K562 (cell line): Measurements from ENCODE around the gene KYAT1. TPM values are rescaled to one million over a fixed set of nuclear protein-coding genes. Genes with fewer than 3 reads are reported as not detected.

Source experiments
- BRCA1 ChIP-seq, 2 experiments: fragments of 450-650 bp in 1 of 2; sonication (generic) in 1 of 2; formaldehyde crosslinking in 1 of 2; IDR thresholded peaks; 2 replicates each; pipeline versions ENCODE4 v1.5.0 to v1.6.1; 2017 to 2020; ENCODE audit warnings: mild to moderate bottlenecking in 1 of 2, missing genetic modification reagents in 1 of 2
- CHAMP1 ChIP-seq: fragments of 450-650 bp; IDR thresholded peaks from 2 replicates; pipeline ENCODE4 v1.6.1; 2016; ENCODE audit warnings: mild to moderate bottlenecking
- CSDE1 ChIP-seq, 2 experiments: fragments of 450-650 bp; IDR thresholded peaks; 2 replicates each; pipeline ENCODE4 v1.6.1; 2016; ENCODE audit warnings: mild to moderate bottlenecking in 1 of 2
- ETV6 ChIP-seq, 3 experiments: fragments of 150-350 bp in 1 of 3; sonication (generic) in 1 of 3; formaldehyde crosslinking in 1 of 3; IDR thresholded peaks; 2 replicates each; pipeline versions ENCODE4 v1.6.1 to v1.8.0; 2014 to 2022; ENCODE audit warnings: borderline replicate concordance in 2 of 3, low read depth in 2 of 3, antibody characterized with exemption in 1 of 3, low read length in 1 of 3, mild to moderate bottlenecking in 1 of 3, missing genetic modification reagents in 1 of 3
- HDAC1 ChIP-seq, 2 experiments: fragments of 450-650 bp; IDR thresholded peaks; 2 replicates each; pipeline ENCODE4 v1.6.1; 2016 to 2017; ENCODE audit warnings: inconsistent platforms in 1 of 2, mild to moderate bottlenecking in 1 of 2, moderate library complexity in 1 of 2
- KDM5B ChIP-seq: fragments of 200-600 bp; sonication (generic); IDR thresholded peaks from 2 replicates; pipeline ENCODE4 v1.6.1; 2012; ENCODE audit warnings: low read depth, mild to moderate bottlenecking, moderate library complexity, low read length, control low read depth, inconsistent platforms; ENCODE audit not compliant: insufficient replicate concordance
- MEIS2 ChIP-seq: fragments of 450-650 bp; IDR thresholded peaks from 2 replicates; pipeline ENCODE4 v1.6.1; 2014; ENCODE audit warnings: mild to moderate bottlenecking; ENCODE audit not compliant: partially characterized antibody
- MNT ChIP-seq, 2 experiments: fragments of 450-650 bp; conservative IDR thresholded peaks; 2 replicates each; pipeline ENCODE4 v1.6.1; 2017; ENCODE audit warnings: mild to moderate bottlenecking in 2 of 2, moderate library complexity in 2 of 2
- MYNN ChIP-seq, 2 experiments: sonication (generic); formaldehyde crosslinking in 1 of 2; IDR thresholded peaks; 2 replicates each; pipeline versions ENCODE4 v1.5.0 to v1.6.1; 2016 to 2020; ENCODE audit warnings: antibody characterized with exemption in 1 of 2, missing genetic modification reagents in 1 of 2
- SUPT5H ChIP-seq: fragments of 450-650 bp; IDR thresholded peaks from 2 replicates; pipeline ENCODE4 v1.6.1; 2016
- YY1 ChIP-seq, 3 experiments: IDR thresholded peaks; 2 replicates each; pipeline ENCODE4 v1.6.1; 2011; ENCODE audit warnings: low read length in 2 of 3, mild to moderate bottlenecking in 2 of 3, moderate library complexity in 2 of 3, borderline replicate concordance in 1 of 3, control low read depth in 1 of 3, low read depth in 1 of 3; ENCODE audit not compliant: insufficient read depth in 3 of 3, insufficient replicate concordance in 2 of 3, control insufficient read depth in 1 of 3, insufficient read length in 1 of 3; ENCODE audit errors: extremely low read depth in 1 of 3
- ZBTB12 ChIP-seq: fragments of 250-450 bp; sonication (Bioruptor Pico); IDR thresholded peaks from 2 replicates; pipeline ENCODE4 v1.4.0; 2020
- ZNF511 ChIP-seq: sonication (generic); formaldehyde crosslinking; IDR thresholded peaks from 2 replicates; pipeline ENCODE4 v1.8.0; 2022; ENCODE audit warnings: mild to moderate bottlenecking, missing genetic modification reagents
- ZNF740 ChIP-seq, 3 experiments: fragments of 200-800 bp in 1 of 3; sonication (Bioruptor generic) in 1 of 3; sonication (generic) in 1 of 3; formaldehyde crosslinking in 1 of 3; IDR thresholded peaks; 2 replicates each; pipeline versions ENCODE4 v1.6.1 to v1.8.0; 2016 to 2022; ENCODE audit warnings: mild to moderate bottlenecking in 2 of 3, missing compliant biosample characterization in 2 of 3, missing genetic modification characterization in 2 of 3, missing genetic modification reagents in 1 of 3
- polyA plus RNA-seq, 8 experiments: library from polyadenylated mRNA; depleted of rRNA in 4 of 8; stranded (reverse) in 5 of 8; unstranded in 3 of 8; fragments of >200 nt; fragmentation: Nextera tagmentation in 2 of 8; fragmentation: Illumina TruSeq in 1 of 8; extraction: Ambion mirVana in 2 of 8; extraction: Trizol in 1 of 8; gene quantifications; 2 replicates each; pipeline versions ENCODE4 v1.2.1 to v1.2.3, GENCODE V29; 2011 to 2014; ENCODE audit warnings: inconsistent platforms in 1 of 8, missing spikeins in 1 of 8
- total RNA-seq, 7 experiments: library from RNA; depleted of rRNA in 6 of 7; stranded (reverse); fragments of >200 nt in 6 of 7; fragmentation: Illumina TruSeq in 2 of 7; extraction: Trizol in 2 of 7; gene quantifications; 2 replicates each; pipeline versions ENCODE4 v1.2.1 to v1.2.3, GENCODE V29; 2011 to 2021; ENCODE audit warnings: low replicate concordance in 1 of 7

Gene KYAT1
- total and polyA plus RNA-seq, 9 of the 15 experiments (the other 6 are each of a cell fraction or from before 2014, with no cell fraction given) = 6.4 to 16.8 (median 11.1) TPM

- peak in 1 of 2 experiments; percentile 16; a peak in 1 of 4 replicates for TF ChIP-seq MNT (conservative IDR thresholded peaks at IDR 0.05)
- TF ChIP-seq SUPT5H = peak; percentile 38; the same call in 1 of the 2 replicates
- no peak for TF ChIP-seq CSDE1 (IDR thresholded peaks at IDR 0.05)
- TF ChIP-seq MYNN (IDR thresholded peaks at IDR 0.05) = 0 out of 2 replicates have a peak, but pooled peaks have one; percentile 20
- no peak for TF ChIP-seq MYNN (CRISPR knock-in tag; IDR thresholded peaks at IDR 0.05)
- TF ChIP-seq HDAC1 (IDR thresholded peaks at IDR 0.05) = peak in 1 of 2 experiments; percentile 61; a peak in 2 of 4 replicates
- TF ChIP-seq YY1 (IDR thresholded peaks at IDR 0.05; ENCODE audit: borderline replicate concordance in 1 of 3, control insufficient read depth in 1 of 3, extremely low read depth in 1 of 3, insufficient read depth in 3 of 3, insufficient read length in 1 of 3, insufficient replicate concordance in 2 of 3, low read depth in 1 of 3, low read length in 2 of 3) = peak in 1 of 3 experiments; percentile 24
- no peak for TF ChIP-seq ZBTB12 (CRISPR knock-in tag)
- no peak for TF ChIP-seq BRCA1 (IDR thresholded peaks at IDR 0.05)
- TF ChIP-seq BRCA1 (CRISPR knock-in tag; IDR thresholded peaks at IDR 0.05) = 0 out of 2 replicates have a peak, but pooled peaks have one; percentile 76
- TF ChIP-seq MEIS2 = peak; percentile 87
- no peak for TF ChIP-seq ETV6 (IDR thresholded peaks at IDR 0.05; ENCODE audit: borderline replicate concordance in 1 of 2, low read depth in 2 of 2, low read length in 1 of 2)
- TF ChIP-seq ETV6 (CRISPR knock-in tag; IDR thresholded peaks at IDR 0.05; ENCODE audit: borderline replicate concordance) = no peak
- no peak for TF ChIP-seq ZNF511
- peak; percentile 46 for TF ChIP-seq KDM5B
- TF ChIP-seq CHAMP1 = no peak
- peak; percentile 85; the same call in 1 of the 2 replicates for TF ChIP-seq ZNF740 (CRISPR knock-in tag; IDR thresholded peaks at IDR 0.05)
- peak in 1 of 2 experiments; percentile 84; a peak in 2 of 4 replicates for TF ChIP-seq ZNF740 (tag; IDR thresholded peaks at IDR 0.05)
Observed at GRCh38 chr9:128819716-128820664, 61.8 kb downstream of the KYAT1 start (continued).
